ENCODE results near the gene GNAT1.
A peak's percentile ranks its signal among the peaks of the same experiment; 100 is the strongest.

The GNAT1 gene

GRCh38 chr3:50189989-50190388, 1.4 kb upstream of the GNAT1 start:
- H3K27ac ChIP-seq, result no peak overlapping the region
- TF ChIP-seq ZFX (IDR thresholded peaks at IDR 0.05; ENCODE audit: borderline replicate concordance) (no peak), CTCF (IDR thresholded peaks at IDR 0.05) (no peak)

GRCh38 chr3:50192124-50192523, 714 bp downstream of the GNAT1 start:
- TF ChIP-seq CTCF (IDR thresholded peaks at IDR 0.05) (no peak), ZFX (IDR thresholded peaks at IDR 0.05; ENCODE audit: borderline replicate concordance) (no peak)
- no peak overlapping the region for H3K27ac ChIP-seq

GRCh38 chr3:50192689-50193141, 1.3 kb downstream of the GNAT1 start:
- H3K27ac ChIP-seq, result no peak overlapping the region
- peak; percentile 90 for TF ChIP-seq CTCF (IDR thresholded peaks at IDR 0.05)
- no peak for TF ChIP-seq ZFX (IDR thresholded peaks at IDR 0.05; ENCODE audit: borderline replicate concordance)

- H3K27ac ChIP-seq, result no peak overlapping the region
- TF ChIP-seq ZFX (IDR thresholded peaks at IDR 0.05; ENCODE audit: borderline replicate concordance), result no peak
- TF ChIP-seq CTCF (IDR thresholded peaks at IDR 0.05), result no peak
These were observed 1.9 kb downstream of the GNAT1 start for GRCh38 chr3:50193286-50193685.

- no peak overlapping the region for H3K27ac ChIP-seq
- TF ChIP-seq CTCF (IDR thresholded peaks at IDR 0.05) (no peak), ZFX (IDR thresholded peaks at IDR 0.05; ENCODE audit: borderline replicate concordance) (no peak)
These were observed 2.3 kb downstream of the GNAT1 start for GRCh38 chr3:50193746-50194127.

GRCh38 chr3:50194128-50194902, 2.9 kb downstream of the GNAT1 start:
- no peak overlapping the region for H3K27ac ChIP-seq
- TF ChIP-seq CTCF (IDR thresholded peaks at IDR 0.05) (peak; percentile 83), ZFX (IDR thresholded peaks at IDR 0.05; ENCODE audit: borderline replicate concordance) (no peak)

- TF ChIP-seq CTCF (IDR thresholded peaks at IDR 0.05) (no peak; the same call in 1 of the 2 replicates), ZFX (IDR thresholded peaks at IDR 0.05; ENCODE audit: borderline replicate concordance) (no peak)
- H3K27ac ChIP-seq, result no peak overlapping the region
These were observed 3.6 kb downstream of the GNAT1 start for GRCh38 chr3:50194903-50195500.

All from 22Rv1 (cell line).